HG03095 (cell line): ENCODE data around the gene MRPL27.

Experiments used
- ATAC-seq: cut with Tn5 transposase; IDR thresholded peaks from one replicate; pipeline ENCODE4 v1.9.1; 2021; ENCODE audit warnings: moderate library complexity; ENCODE audit not compliant: unreplicated experiment

The MRPL27 gene

DNA sequence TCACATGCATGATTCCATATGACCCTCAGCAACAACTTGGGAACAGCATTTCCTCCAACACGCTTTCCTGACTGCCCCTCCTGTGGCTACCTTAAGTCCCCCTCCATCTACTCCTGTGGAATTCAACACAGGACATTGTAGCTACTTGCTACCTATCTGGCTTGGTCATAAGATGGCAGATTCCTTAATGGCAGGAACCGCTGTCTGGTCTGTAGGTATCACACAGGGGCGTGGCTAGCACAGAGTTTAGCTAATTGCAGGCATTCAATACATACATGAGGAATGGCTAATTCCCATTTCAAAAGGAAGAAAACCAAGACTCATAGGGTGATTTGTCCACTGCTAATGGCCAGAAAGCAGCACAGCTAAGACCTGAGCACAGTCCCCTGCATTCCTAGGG lies 15.7 kb upstream of the MRPL27 start:
- no peak for ATAC-seq

- no peak for ATAC-seq
These were observed 13.5 kb upstream of the MRPL27 start for GRCh38 chr17:50386510-50386909.

GRCh38 chr17:50382931-50383330 lies 9.9 kb upstream of the MRPL27 start:
- ATAC-seq, result no peak

DNA sequence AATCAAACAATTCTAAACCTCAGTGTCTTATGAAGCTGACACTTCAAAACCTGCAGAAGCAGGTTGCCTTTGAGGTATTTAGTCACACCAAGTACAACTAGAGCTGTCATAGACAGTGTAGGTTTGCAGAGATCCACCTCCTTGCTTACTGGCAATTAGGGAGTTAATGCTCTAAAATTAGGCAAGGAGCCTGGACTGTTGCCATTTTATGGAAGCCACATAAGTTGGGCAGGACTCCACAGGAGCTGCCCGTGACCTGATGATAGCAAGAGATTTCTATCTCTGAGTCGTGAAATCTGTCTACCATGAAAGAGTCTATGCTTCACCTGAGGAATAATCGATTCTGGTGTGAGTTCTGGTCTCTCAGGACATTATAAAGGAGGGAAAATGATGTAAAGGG lies 8.9 kb upstream of the MRPL27 start:
- ATAC-seq, result no peak

- ATAC-seq, result no peak
These were observed 8.4 kb upstream of the MRPL27 start for GRCh38 chr17:50381260-50381815.

- no peak for ATAC-seq
These were observed 7.6 kb upstream of the MRPL27 start for GRCh38 chr17:50380369-50381259.

- ATAC-seq, result no peak
These were observed 6.6 kb upstream of the MRPL27 start for GRCh38 chr17:50379351-50380132.

DNA sequence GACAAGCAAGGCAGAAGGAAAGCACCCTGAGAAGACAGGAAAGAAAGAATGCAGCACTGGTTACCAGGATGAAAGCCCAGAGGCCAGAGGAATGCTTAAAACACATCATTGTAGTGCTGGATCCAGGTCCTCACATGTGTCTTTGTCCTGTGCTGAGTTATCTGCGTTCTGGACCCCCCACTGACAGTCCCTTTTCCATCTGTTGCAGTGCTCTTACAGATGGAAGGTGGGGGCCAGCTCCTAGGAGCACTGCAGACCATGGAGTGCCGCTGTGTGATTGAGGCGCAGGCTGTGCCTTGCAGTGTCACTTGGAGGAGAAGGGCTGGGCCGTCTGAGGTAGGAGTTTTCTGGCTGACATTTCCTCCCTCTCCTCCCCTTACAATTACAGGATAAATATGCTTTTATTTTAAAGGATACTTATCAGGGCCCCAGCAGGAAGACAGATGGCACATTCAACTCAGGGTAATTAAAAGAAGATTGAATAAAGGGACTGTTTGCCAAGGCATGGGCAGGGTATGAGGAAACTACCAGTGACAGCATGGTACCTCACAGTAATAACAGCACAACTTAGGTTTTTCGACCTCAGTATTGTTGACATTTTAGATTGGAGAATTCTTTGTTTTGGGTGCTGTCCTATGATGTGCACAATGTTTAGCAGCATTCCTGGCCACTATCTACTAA lies 3.0 kb upstream of the MRPL27 start:
- no peak for ATAC-seq

- no peak for ATAC-seq
These were observed 721 bp upstream of the MRPL27 start for GRCh38 chr17:50373705-50374104.

DNA sequence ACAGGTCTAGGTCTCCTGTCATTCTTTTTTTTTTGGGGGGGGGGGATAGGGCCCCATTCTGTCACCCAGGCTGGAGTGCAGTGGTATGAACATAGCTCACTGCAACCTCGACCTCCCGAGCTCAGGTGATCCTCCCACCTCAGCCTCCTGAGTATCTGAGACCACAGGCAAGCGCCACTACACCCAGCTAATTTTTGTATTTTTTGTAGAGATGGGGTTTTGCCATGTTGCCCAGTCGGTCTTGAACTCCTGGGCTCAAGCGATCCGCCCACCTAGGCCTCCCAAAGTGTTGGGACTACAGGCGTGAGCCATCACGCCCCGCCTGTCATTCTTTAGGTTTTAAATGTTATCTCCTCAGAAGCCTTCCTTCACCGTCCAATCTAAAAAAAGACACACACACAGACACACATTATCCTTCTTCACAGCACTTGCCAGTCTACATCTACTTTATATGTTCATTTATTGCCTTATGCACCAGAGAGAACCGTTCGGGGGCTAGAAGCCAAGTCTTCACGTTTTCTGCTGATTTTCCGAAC lies 694 bp downstream of the MRPL27 start:
- no peak for ATAC-seq

GRCh38 chr17:50371526-50371925 lies 1.5 kb downstream of the MRPL27 start:
- ATAC-seq, result no peak

GRCh38 chr17:50370052-50370451 lies 2.9 kb downstream of the MRPL27 start:
- ATAC-seq, result no peak

- no peak for ATAC-seq
These were observed 5.6 kb downstream of the MRPL27 start for GRCh38 chr17:50367401-50367800.

DNA sequence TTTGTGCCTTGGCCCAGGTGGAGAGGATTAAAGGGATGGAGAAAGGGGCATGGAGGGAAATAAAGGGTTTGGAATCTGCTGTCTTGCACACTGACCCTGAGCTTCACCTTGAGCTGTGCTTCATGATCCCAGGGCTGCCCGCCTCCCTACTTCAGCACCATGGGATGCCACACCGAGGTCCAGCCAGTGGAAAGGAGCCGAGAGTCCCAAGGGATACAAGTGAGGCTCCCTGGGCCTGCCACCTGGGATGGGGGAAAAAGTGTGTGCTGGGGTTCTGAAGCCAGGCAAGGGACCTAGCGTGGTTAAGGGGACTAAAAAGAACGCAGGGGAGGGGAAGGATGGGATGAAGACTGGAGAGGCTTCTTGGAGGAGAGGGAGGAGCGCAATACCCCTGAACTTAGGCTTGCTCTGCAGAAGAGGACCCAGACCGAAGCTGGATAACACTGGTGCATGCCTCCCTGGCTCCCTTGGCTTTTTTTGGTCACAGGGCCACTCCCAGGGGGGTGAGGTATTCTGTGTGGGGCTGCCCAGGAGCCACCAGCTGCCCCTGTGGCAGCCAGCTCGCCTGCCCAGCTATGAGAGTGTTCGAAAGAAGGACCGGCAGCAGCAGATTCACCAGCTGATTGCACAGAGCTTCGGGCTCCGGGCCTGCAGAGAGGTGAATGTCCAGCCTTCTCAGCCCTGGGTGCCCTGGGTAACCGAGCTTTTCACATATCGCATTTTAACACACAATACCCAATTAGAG lies 7.2 kb downstream of the MRPL27 start:
- ATAC-seq, result no peak

DNA sequence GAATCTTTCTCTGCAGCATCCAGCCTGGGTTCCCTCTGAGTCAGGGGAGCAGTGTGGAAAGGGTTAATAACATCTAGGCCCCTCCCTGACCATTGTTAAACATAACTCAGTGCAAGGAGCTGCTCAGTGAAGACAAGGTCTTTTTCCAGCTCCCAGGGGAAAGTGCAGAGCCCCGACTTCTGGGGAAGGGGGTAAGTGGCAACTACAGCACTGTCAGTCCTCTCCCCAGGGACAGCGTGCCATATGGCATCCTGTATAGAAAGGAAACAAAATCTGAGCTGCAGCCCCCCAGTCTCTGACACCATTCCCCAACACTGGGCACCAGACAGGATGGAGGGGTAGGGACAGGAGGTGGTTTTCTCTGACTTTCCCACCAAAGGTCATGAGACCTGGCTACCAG lies 7.8 kb downstream of the MRPL27 start:
- ATAC-seq, result no peak

- no peak for ATAC-seq
These were observed 8.3 kb downstream of the MRPL27 start for GRCh38 chr17:50364715-50365114.

GRCh38 chr17:50364061-50364458 lies 8.9 kb downstream of the MRPL27 start:
- no peak for ATAC-seq

DNA sequence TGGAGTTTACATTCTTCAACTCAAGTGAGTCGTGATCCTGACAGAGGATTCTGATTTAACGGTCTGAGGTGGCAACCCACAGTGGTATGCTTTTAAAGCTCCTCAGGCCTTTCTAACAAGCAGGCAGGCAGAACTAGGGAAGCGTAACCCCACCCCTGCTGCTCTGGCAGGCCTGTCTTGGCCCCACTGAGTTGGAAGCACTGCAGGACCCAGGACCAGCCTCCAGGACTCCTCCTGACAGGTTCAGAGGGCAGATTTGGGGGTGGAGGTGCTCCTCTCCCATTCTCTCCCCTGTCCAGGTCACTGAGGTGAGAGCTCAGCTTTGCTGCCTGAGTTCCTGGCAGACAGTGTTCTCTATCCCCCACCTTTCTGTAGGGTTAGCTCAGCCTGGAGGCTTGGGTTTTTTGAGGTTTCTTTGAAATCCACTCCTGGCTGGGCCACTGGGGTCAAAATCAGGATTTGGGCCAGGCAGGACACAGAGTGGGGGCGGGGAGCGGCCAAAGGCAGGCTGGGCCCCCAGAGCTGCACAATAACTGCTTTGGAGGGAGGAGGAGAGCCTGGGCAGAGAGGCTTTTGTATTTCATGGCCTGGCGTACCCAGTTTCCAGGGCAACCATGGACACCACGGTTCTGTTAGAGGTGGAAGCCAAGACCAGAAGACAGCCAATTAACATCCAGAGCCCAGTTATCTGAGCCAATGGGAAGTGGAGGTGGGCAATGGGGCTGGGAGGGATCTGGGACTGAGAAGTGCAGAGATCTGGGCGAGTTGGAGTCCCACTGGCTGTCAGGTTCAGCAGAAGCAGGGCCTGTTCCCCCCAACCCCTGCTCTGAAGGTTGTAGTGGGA lies 9.5 kb downstream of the MRPL27 start:
- no peak for ATAC-seq

DNA sequence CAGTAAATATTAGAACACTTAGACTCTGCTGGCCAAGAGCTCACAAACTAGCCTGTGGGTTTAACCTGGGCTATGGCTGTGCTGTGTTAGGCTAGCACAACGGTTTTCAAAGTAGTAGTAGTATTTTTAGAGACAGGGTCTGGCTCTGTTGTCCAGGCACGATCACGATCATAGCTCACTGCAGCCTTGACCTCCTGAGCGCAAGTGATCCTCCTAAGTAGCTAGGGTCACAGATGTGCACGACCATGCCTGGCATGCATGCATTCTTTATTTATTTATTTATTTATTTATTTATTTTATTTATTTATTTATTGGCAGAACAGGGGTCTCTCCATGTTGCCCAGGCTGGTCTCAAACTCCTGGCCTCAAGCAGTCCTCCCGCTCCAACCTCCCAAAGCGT lies 10.3 kb downstream of the MRPL27 start:
- no peak for ATAC-seq
